Heart left ventricle (tissue), 13 donors: ENCODE results near the gene ASXL1.

ENCODE experiments used
- CTCF ChIP-seq, 12 donors: fragments of 200-600 bp; sonication (generic) in 4 of 12; IDR thresholded peaks; one replicate each; pipeline versions ENCODE4 v1.5.0 to v1.8.0; 2018 to 2022; ENCODE audit warnings: antibody characterized with exemption in 12 of 12, mild to moderate bottlenecking in 5 of 12
- POLR2A ChIP-seq, 2 donors: fragments of 450-650 bp; IDR thresholded peaks; one replicate each; pipeline ENCODE4 v1.6.1; 2017; ENCODE audit warnings: antibody characterized with exemption in 2 of 2, mild to moderate bottlenecking in 2 of 2, moderate library complexity in 2 of 2
- donor health status: ischemic (EF 13 %, LVEDD 7.1; RV severe dilation, severe dysfunction).
- donor health status: DM: no; HTN: yes; CAD: no.
- donor health status: DM: no; HTN: no; CAD: no.
- donor health status: ischemic (EF 25% LVEDD 6.9; RV normal size, moderate dysfunction).
- donor health status: ischemic (EF 25% LVEDD 5.7; RV mildly dilated, moderate dysfunction).
- donor health status: ischemic (EF 35%, LVEDD 5.7; RV mildly dilated, moderate dysfunction).
- donor health status: nonischemic (EF 11% LVEDD 7.7; RV severe dilation, severe dysfunction).
- donor health status: DM: yes; HTN: yes; CAD: no.
- donor health status: PGD.
- donor health status: ischemic (EF 29% LVEDD 5.4; RV normal size, mild dysfunction).
- donor health status: nonischemic (EF 23%, LVEDD 6.1; RV moderate dilation, normal function).

- no peak for TF ChIP-seq CTCF (IDR thresholded peaks at IDR 0.05)
- no peak for TF ChIP-seq POLR2A (IDR thresholded peaks at IDR 0.05)
Measured at GRCh38 chr20:32480371-32481241, 122.5 kb downstream of the ASXL1 start.
